ENCODE data around the gene CELF2.

Gene CELF2

GRCh38 chr10:11138314-11139033, 120.8 kb downstream of the CELF2 start:
- H3K9me2 ChIP-seq (replicated peaks; ENCODE audit: insufficient read depth, low read length), result no peaks in the 10 kb centered on the region
- TF ChIP-seq EZH2phosphoT487 (conservative IDR thresholded peaks at IDR 0.05; ENCODE audit: low read length), result no peak
- TF ChIP-seq, protein P1, sequence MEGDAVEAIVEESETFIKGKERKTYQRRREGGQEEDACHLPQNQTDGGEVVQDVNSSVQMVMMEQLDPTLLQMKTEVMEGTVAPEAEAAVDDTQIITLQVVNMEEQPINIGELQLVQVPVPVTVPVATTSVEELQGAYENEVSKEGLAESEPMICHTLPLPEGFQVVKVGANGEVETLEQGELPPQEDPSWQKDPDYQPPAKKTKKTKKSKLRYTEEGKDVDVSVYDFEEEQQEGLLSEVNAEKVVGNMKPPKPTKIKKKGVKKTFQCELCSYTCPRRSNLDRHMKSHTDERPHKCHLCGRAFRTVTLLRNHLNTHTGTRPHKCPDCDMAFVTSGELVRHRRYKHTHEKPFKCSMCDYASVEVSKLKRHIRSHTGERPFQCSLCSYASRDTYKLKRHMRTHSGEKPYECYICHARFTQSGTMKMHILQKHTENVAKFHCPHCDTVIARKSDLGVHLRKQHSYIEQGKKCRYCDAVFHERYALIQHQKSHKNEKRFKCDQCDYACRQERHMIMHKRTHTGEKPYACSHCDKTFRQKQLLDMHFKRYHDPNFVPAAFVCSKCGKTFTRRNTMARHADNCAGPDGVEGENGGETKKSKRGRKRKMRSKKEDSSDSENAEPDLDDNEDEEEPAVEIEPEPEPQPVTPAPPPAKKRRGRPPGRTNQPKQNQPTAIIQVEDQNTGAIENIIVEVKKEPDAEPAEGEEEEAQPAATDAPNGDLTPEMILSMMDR (IDR thresholded peaks at IDR 0.05; ENCODE audit: insufficient read depth, low read length, poor library complexity, severe bottlenecking), result no peak
- no peaks in the 10 kb centered on the region for H3F3A ChIP-seq (ENCODE audit: insufficient read depth)
- H2AFZ ChIP-seq (ENCODE audit: low read depth, low read length, severe bottlenecking), result no peak overlapping the region
- H3K36me3 ChIP-seq (ENCODE audit: low read length), result no peaks in the 10 kb centered on the region
- no peak overlapping the region for H3K4me2 ChIP-seq (ENCODE audit: low read depth, low read length, poor library complexity, severe bottlenecking)
- H4K20me1 ChIP-seq (ENCODE audit: low read depth, low read length), result no peaks in the 10 kb centered on the region
- H3K79me2 ChIP-seq (ENCODE audit: insufficient read depth, low read length), result no peaks in the 10 kb centered on the region
- H3K9ac ChIP-seq (ENCODE audit: low read length), result no peak overlapping the region
- H3K4me3 ChIP-seq (ENCODE audit: insufficient read depth, low read length, poor library complexity, severe bottlenecking), result no peak overlapping the region
- H3K27me3 ChIP-seq (ENCODE audit: low read length), result no peaks in the 10 kb centered on the region; the same call in 1 of the 2 replicates
- H3K9me3 ChIP-seq (ENCODE audit: insufficient read depth, low read length), result no peaks in the 10 kb centered on the region
- H3K27ac ChIP-seq (ENCODE audit: low read depth, low read length), result no peak overlapping the region

DNA sequence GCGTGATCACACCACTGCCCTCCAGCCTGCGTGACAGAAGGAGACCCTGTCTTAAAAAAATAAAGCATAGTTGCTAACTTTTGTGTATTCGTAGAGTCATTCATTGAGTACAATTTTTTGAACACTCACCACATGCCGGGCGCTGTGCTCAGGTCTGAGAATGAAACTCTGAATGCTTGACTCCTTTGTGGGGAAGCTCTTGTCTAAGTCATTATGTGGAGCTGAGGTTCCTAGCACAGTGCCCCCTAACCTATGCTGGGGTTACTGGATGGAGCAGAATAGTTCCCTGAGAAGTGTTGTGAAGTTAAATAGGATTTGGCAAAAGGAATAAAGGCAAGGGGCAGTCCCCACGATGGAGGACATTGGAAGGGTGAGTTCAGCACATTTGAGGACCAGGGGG, 123.3 kb downstream of the CELF2 start:
- no peak overlapping the region for H2AFZ ChIP-seq (ENCODE audit: low read depth, low read length, severe bottlenecking)
- TF ChIP-seq, protein P1 (IDR thresholded peaks at IDR 0.05; ENCODE audit: insufficient read depth, low read length, poor library complexity, severe bottlenecking), result no peak
- TF ChIP-seq EZH2phosphoT487 (conservative IDR thresholded peaks at IDR 0.05; ENCODE audit: low read length), result no peak
- peaks cover 5% of the 10 kb centered on the region; the same call in 1 of the 2 replicates for H3F3A ChIP-seq (ENCODE audit: insufficient read depth)
- H3K4me2 ChIP-seq (ENCODE audit: low read depth, low read length, poor library complexity, severe bottlenecking), result no peak overlapping the region
- no peaks in the 10 kb centered on the region for H3K79me2 ChIP-seq (ENCODE audit: insufficient read depth, low read length)
- no peaks in the 10 kb centered on the region for H3K9me3 ChIP-seq (ENCODE audit: insufficient read depth, low read length)
- H3K27ac ChIP-seq (ENCODE audit: low read depth, low read length), result no peak overlapping the region
- no peaks in the 10 kb centered on the region for H3K36me3 ChIP-seq (ENCODE audit: low read length)
- H3K4me3 ChIP-seq (ENCODE audit: insufficient read depth, low read length, poor library complexity, severe bottlenecking), result no peak overlapping the region
- H4K20me1 ChIP-seq (ENCODE audit: low read depth, low read length), result no peaks in the 10 kb centered on the region
- H3K9ac ChIP-seq (ENCODE audit: low read length), result no peak overlapping the region
- no peaks in the 10 kb centered on the region for H3K27me3 ChIP-seq (ENCODE audit: low read length)
- H3K9me2 ChIP-seq (replicated peaks; ENCODE audit: insufficient read depth, low read length), result no peaks in the 10 kb centered on the region

DNA sequence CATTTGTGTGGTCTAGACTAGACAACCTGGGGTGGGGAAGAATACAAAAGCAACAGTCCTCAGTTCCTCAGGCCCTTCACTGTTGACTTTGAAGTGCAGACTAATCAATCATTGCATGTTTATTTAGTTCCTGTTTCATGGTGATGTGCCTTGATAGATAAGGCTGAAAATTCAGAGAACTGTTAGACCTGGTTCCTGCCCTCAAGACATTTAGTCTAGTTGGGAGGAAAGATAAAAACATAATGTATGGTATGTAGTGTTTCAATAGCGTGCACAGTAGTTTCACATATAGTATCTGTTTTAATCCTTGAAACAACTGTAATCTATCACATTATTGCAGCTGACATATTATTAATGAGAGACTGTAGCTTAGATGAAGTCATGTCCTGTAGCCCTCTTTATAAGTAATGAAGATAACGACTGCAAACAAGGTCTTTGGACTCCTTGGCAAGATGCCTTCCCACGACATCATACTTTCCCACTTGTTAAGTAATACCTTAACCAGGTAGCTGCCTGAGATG, 124.0 kb downstream of the CELF2 start:
- no peaks in the 10 kb centered on the region for H3K9me2 ChIP-seq (replicated peaks; ENCODE audit: insufficient read depth, low read length)
- no peak overlapping the region for H3K4me3 ChIP-seq (ENCODE audit: insufficient read depth, low read length, poor library complexity, severe bottlenecking)
- no peaks in the 10 kb centered on the region for H3K36me3 ChIP-seq (ENCODE audit: low read length)
- H3K9me3 ChIP-seq (ENCODE audit: insufficient read depth, low read length), result no peaks in the 10 kb centered on the region
- H3F3A ChIP-seq (ENCODE audit: insufficient read depth), result peaks cover 5% of the 10 kb centered on the region; the same call in 1 of the 2 replicates
- H3K27me3 ChIP-seq (ENCODE audit: low read length), result no peaks in the 10 kb centered on the region
- H2AFZ ChIP-seq (ENCODE audit: low read depth, low read length, severe bottlenecking), result no peak overlapping the region
- no peak overlapping the region for H3K4me2 ChIP-seq (ENCODE audit: low read depth, low read length, poor library complexity, severe bottlenecking)
- H4K20me1 ChIP-seq (ENCODE audit: low read depth, low read length), result no peaks in the 10 kb centered on the region
- H3K79me2 ChIP-seq (ENCODE audit: insufficient read depth, low read length), result no peaks in the 10 kb centered on the region
- TF ChIP-seq, protein P1 (IDR thresholded peaks at IDR 0.05; ENCODE audit: insufficient read depth, low read length, poor library complexity, severe bottlenecking), result no peak
- no peak for TF ChIP-seq EZH2phosphoT487 (conservative IDR thresholded peaks at IDR 0.05; ENCODE audit: low read length)
- H3K27ac ChIP-seq (ENCODE audit: low read depth, low read length), result no peak overlapping the region
- no peak overlapping the region for H3K9ac ChIP-seq (ENCODE audit: low read length)

Measured in SU-DHL-6 (cell line).